Body of pancreas (tissue), 4 donors: Measurements from ENCODE around the gene NIPAL3.

Experiments used
- CTCF ChIP-seq, 7 experiments: fragments of 450-650 bp in 4 of 7; fragments of 200-600 bp in 3 of 7; sonication (generic) in 3 of 7; IDR thresholded peaks; one replicate each; pipeline ENCODE4 v1.5.1; 2016 to 2019; ENCODE audit warnings: antibody characterized with exemption in 7 of 7
- POLR2A ChIP-seq, 3 donors: fragments of 450-650 bp; IDR thresholded peaks; one replicate each; pipeline ENCODE4 v1.6.1; 2016; ENCODE audit warnings: antibody characterized with exemption in 3 of 3, mild to moderate bottlenecking in 2 of 3

- TF ChIP-seq CTCF (IDR thresholded peaks at IDR 0.05) (no peak), POLR2A (IDR thresholded peaks at IDR 0.05) (no peak)
These were observed 3.2 kb upstream of the NIPAL3 start for GRCh38 chr1:24412408-24412807.
